D721Med (cell line): ENCODE data around the gene APRT.
"Not testable (repeated sequence)": the region's sequence is repeated elsewhere in the genome, so short reads cannot be mapped to it uniquely, and the experiment has no call there.

Experiments
- DNase-seq: peaks from one replicate; pipeline ENCODE4 v3.0.0; 2011; ENCODE audit warnings: low spot score; ENCODE audit not compliant: insufficient read length
- FAIRE-seq: peaks from 2 replicates; lab custom pipeline; 2011; peaks lifted over from hg19 to GRCh38; lab: Jason Lieb, UNC
- CTCF ChIP-seq: IDR thresholded peaks from 2 replicates; pipeline ENCODE4 v1.5.1; 2012; ENCODE audit warnings: mild to moderate bottlenecking, control low read depth; ENCODE audit not compliant: insufficient read depth; ENCODE audit errors: missing control alignments

APRT gene

GRCh38 chr16:88830258-88830657, 18.5 kb upstream of the APRT start:
- DNase-seq: no peak
- TF ChIP-seq CTCF: no peak
- FAIRE-seq: no peak

GRCh38 chr16:88828711-88829110, 17.0 kb upstream of the APRT start:
- no peak for DNase-seq
- FAIRE-seq: no peak
- TF ChIP-seq CTCF: no peak

GRCh38 chr16:88827727-88828126, 16.0 kb upstream of the APRT start:
- FAIRE-seq (no peak), DNase-seq (no peak)
- no peak for TF ChIP-seq CTCF

- no peak for FAIRE-seq
- no peak for DNase-seq
- no peak for TF ChIP-seq CTCF
Observed at GRCh38 chr16:88826070-88826840, 14.5 kb upstream of the APRT start.

GRCh38 chr16:88825146-88825545, 13.4 kb upstream of the APRT start:
- no peak for DNase-seq
- no peak for FAIRE-seq
- TF ChIP-seq CTCF: no peak

GRCh38 chr16:88824256-88825077, 12.7 kb upstream of the APRT start:
- FAIRE-seq: no peak
- TF ChIP-seq CTCF: no peak
- no peak for DNase-seq

GRCh38 chr16:88823646-88824045, 11.9 kb upstream of the APRT start:
- DNase-seq, FAIRE-seq: not testable (repeated sequence)
